ENCODE measurements around the gene COG3. TPM values are rescaled to one million over a fixed set of nuclear protein-coding genes. Genes with fewer than 3 reads are reported as not detected.

Gene COG3
- total and polyA plus RNA-seq, 2 of the 13 experiments (the other 11 are each of a cell fraction or from before 2014, with no cell fraction given) = 37.8 to 47.5 TPM

DNA sequence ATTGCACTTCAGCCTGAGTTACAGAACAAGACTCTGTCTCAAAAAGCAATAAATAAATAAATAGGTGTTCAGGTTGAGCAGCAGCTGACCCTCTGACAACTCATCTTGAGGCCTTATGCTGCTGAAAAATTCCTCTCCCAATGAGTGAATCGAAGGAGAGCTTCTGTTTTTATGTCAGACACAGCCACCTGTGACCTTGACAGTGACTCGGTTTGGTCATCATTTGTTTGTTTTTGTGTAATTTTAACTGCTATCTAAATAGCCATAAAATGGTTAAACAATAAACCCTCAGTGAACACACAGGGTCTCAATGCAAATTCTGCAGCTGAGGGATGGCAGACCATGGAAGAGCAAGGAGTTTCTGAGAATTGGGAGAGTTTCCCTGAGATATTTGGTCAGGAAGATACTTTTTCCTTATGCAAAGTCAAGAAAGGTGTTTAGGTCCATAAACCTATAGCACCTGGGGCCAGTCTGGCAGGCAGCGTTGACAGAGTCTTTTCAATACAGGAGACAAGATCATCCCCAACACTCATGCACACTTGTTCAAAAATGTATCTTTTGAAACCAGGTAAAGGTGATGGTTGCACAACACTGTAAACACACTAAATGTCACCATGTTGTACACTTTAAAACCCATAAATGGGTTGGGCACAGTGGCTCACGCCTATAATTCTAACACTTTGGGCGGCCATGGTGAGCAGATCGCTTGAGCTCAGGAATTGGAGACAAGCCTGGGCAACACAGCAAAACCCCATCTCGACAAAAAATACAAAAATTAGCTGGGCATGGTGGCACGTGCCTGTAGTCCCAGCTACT is 30.0 kb upstream of the COG3 start (continued):
- no peak; the same call in none of the 2 replicates for TF ChIP-seq ELF4 (CRISPR knock-in tag; IDR thresholded peaks at IDR 0.05; ENCODE audit: borderline replicate concordance)
- no peak for TF ChIP-seq GLI4 (CRISPR knock-in tag; IDR thresholded peaks at IDR 0.05; ENCODE audit: borderline replicate concordance)
- no peak for TF ChIP-seq KAT7 (CRISPR knock-in tag; IDR thresholded peaks at IDR 0.05; ENCODE audit: borderline replicate concordance)
- TF ChIP-seq ZSCAN30 (CRISPR knock-in tag; IDR thresholded peaks at IDR 0.05) = no peak
- no peak for TF ChIP-seq ZNF891 (CRISPR knock-in tag; IDR thresholded peaks at IDR 0.05)
- TF ChIP-seq ZFYVE20 (CRISPR knock-in tag; IDR thresholded peaks at IDR 0.05; ENCODE audit: borderline replicate concordance, low read depth) = no peak
- TF ChIP-seq, protein P1, sequence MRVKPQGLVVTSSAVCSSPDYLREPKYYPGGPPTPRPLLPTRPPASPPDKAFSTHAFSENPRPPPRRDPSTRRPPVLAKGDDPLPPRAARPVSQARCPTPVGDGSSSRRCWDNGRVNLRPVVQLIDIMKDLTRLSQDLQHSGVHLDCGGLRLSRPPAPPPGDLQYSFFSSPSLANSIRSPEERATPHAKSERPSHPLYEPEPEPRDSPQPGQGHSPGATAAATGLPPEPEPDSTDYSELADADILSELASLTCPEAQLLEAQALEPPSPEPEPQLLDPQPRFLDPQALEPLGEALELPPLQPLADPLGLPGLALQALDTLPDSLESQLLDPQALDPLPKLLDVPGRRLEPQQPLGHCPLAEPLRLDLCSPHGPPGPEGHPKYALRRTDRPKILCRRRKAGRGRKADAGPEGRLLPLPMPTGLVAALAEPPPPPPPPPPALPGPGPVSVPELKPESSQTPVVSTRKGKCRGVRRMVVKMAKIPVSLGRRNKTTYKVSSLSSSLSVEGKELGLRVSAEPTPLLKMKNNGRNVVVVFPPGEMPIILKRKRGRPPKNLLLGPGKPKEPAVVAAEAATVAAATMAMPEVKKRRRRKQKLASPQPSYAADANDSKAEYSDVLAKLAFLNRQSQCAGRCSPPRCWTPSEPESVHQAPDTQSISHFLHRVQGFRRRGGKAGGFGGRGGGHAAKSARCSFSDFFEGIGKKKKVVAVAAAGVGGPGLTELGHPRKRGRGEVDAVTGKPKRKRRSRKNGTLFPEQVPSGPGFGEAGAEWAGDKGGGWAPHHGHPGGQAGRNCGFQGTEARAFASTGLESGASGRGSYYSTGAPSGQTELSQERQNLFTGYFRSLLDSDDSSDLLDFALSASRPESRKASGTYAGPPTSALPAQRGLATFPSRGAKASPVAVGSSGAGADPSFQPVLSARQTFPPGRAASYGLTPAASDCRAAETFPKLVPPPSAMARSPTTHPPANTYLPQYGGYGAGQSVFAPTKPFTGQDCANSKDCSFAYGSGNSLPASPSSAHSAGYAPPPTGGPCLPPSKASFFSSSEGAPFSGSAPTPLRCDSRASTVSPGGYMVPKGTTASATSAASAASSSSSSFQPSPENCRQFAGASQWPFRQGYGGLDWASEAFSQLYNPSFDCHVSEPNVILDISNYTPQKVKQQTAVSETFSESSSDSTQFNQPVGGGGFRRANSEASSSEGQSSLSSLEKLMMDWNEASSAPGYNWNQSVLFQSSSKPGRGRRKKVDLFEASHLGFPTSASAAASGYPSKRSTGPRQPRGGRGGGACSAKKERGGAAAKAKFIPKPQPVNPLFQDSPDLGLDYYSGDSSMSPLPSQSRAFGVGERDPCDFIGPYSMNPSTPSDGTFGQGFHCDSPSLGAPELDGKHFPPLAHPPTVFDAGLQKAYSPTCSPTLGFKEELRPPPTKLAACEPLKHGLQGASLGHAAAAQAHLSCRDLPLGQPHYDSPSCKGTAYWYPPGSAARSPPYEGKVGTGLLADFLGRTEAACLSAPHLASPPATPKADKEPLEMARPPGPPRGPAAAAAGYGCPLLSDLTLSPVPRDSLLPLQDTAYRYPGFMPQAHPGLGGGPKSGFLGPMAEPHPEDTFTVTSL (CRISPR knock-in tag; IDR thresholded peaks at IDR 0.05; ENCODE audit: borderline replicate concordance) = peak; percentile 24; the same call in 1 of the 2 replicates
- TF ChIP-seq DNMT3B (CRISPR knock-in tag; conservative IDR thresholded peaks at IDR 0.05) = no peak
- TF ChIP-seq, protein P2, sequence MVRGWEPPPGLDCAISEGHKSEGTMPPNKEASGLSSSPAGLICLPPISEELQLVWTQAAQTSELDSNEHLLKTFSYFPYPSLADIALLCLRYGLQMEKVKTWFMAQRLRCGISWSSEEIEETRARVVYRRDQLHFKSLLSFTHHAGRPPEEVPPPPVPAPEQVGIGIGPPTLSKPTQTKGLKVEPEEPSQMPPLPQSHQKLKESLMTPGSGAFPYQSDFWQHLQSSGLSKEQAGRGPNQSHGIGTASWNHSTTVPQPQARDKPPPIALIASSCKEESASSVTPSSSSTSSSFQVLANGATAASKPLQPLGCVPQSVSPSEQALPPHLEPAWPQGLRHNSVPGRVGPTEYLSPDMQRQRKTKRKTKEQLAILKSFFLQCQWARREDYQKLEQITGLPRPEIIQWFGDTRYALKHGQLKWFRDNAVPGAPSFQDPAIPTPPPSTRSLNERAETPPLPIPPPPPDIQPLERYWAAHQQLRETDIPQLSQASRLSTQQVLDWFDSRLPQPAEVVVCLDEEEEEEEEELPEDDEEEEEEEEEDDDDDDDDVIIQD (CRISPR knock-in tag; IDR thresholded peaks at IDR 0.05; ENCODE audit: low read depth) = no peak
- TF ChIP-seq KDM3A (CRISPR knock-in tag; IDR thresholded peaks at IDR 0.05; ENCODE audit: low read depth) = no peak
- TF ChIP-seq, protein P3, sequence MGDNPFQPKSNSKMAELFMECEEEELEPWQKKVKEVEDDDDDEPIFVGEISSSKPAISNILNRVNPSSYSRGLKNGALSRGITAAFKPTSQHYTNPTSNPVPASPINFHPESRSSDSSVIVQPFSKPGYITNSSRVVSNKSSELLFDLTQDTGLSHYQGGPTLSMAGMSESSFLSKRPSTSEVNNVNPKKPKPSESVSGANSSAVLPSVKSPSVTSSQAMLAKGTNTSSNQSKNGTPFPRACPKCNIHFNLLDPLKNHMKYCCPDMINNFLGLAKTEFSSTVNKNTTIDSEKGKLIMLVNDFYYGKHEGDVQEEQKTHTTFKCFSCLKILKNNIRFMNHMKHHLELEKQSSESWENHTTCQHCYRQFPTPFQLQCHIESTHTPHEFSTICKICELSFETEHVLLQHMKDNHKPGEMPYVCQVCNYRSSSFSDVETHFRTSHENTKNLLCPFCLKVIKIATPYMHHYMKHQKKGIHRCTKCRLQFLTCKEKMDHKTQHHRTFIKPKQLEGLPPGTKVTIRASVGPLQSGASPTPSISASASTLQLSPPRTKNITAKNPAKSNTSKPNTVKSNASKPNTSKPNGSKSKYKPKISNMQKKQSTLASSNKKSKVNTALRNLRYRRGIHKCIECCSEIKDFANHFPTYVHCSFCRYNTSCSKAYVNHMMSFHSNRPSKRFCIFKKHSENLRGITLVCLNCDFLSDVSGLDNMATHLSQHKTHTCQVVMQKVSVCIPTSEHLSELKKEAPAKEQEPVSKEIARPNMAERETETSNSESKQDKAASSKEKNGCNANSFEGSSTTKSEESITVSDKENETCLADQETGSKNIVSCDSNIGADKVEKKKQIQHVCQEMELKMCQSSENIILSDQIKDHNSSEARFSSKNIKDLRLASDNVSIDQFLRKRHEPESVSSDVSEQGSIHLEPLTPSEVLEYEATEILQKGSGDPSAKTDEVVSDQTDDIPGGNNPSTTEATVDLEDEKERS (CRISPR knock-in tag; IDR thresholded peaks at IDR 0.05) = no peak
- no peak for TF ChIP-seq ZNF878 (CRISPR knock-in tag; IDR thresholded peaks at IDR 0.05)
- no peak for TF ChIP-seq ZNF317 (CRISPR knock-in tag; IDR thresholded peaks at IDR 0.05)
- TF ChIP-seq, protein P4, sequence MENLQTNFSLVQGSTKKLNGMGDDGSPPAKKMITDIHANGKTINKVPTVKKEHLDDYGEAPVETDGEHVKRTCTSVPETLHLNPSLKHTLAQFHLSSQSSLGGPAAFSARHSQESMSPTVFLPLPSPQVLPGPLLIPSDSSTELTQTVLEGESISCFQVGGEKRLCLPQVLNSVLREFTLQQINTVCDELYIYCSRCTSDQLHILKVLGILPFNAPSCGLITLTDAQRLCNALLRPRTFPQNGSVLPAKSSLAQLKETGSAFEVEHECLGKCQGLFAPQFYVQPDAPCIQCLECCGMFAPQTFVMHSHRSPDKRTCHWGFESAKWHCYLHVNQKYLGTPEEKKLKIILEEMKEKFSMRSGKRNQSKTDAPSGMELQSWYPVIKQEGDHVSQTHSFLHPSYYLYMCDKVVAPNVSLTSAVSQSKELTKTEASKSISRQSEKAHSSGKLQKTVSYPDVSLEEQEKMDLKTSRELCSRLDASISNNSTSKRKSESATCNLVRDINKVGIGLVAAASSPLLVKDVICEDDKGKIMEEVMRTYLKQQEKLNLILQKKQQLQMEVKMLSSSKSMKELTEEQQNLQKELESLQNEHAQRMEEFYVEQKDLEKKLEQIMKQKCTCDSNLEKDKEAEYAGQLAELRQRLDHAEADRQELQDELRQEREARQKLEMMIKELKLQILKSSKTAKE (CRISPR knock-in tag; IDR thresholded peaks at IDR 0.05; ENCODE audit: borderline replicate concordance) = peak; percentile 54; the same call in 1 of the 2 replicates
